Measurements from ENCODE around the gene UBE2O. TPM values are rescaled to one million over a fixed set of nuclear protein-coding genes. Genes with fewer than 3 reads are reported as not detected.
"Not testable (repeated sequence)": the region's sequence is repeated elsewhere in the genome, so short reads cannot be mapped to it uniquely, and the experiment has no call there.

Gene UBE2O
- total and polyA plus RNA-seq, 7 donors, result 6.2 to 26.3 (median 12.9) TPM

DNA sequence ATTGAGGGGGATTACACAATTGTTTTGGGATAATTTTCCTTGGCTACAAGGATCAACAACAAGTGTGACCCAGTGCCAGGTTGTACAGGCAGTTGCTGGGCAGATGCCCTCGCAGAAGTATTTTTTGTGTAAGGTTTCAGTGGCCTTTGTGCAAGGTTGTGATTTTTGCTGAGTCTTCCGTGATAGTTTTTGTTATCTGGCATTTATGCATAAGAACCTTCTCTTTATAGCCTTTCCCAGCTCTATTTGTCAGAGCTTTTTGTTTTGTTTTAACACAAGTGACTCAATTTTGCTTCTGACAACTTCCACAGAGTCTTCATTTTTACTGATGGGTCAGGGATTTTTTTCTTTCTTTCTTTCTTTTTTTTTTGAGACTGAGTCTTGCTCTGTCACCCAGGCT, 92.5 kb downstream of the UBE2O start:
- intact Hi-C loops (cut with DNase I), result no loop called here
- Histone ChIP-seq H3K27me3 (no peaks in the 10 kb centered on the region), H3K27ac (peak overlapping the region in 2 of 4 donors; percentile 59 to 61), H3K9me3 (no peaks in the 10 kb centered on the region), H3K36me3 (no peaks in the 10 kb centered on the region), H3K4me1 (peaks cover 0 to 12% (median 7%) of the 10 kb centered on the region in 4 donors), H3K4me3 (no peak overlapping the region)
- TF ChIP-seq, protein P1, sequence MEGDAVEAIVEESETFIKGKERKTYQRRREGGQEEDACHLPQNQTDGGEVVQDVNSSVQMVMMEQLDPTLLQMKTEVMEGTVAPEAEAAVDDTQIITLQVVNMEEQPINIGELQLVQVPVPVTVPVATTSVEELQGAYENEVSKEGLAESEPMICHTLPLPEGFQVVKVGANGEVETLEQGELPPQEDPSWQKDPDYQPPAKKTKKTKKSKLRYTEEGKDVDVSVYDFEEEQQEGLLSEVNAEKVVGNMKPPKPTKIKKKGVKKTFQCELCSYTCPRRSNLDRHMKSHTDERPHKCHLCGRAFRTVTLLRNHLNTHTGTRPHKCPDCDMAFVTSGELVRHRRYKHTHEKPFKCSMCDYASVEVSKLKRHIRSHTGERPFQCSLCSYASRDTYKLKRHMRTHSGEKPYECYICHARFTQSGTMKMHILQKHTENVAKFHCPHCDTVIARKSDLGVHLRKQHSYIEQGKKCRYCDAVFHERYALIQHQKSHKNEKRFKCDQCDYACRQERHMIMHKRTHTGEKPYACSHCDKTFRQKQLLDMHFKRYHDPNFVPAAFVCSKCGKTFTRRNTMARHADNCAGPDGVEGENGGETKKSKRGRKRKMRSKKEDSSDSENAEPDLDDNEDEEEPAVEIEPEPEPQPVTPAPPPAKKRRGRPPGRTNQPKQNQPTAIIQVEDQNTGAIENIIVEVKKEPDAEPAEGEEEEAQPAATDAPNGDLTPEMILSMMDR (IDR thresholded peaks at IDR 0.05), result no peak
- no peak for TF ChIP-seq EP300 (IDR thresholded peaks at IDR 0.05)
- no peak for TF ChIP-seq POLR2A (IDR thresholded peaks at IDR 0.05)
- no peak for TF ChIP-seq POLR2AphosphoS5 (IDR thresholded peaks at IDR 0.05)
- 81% methylated on average over 2 of the region's 2 CpGs for WGBS, 2 donors
- DNase-seq, result no peak

DNA sequence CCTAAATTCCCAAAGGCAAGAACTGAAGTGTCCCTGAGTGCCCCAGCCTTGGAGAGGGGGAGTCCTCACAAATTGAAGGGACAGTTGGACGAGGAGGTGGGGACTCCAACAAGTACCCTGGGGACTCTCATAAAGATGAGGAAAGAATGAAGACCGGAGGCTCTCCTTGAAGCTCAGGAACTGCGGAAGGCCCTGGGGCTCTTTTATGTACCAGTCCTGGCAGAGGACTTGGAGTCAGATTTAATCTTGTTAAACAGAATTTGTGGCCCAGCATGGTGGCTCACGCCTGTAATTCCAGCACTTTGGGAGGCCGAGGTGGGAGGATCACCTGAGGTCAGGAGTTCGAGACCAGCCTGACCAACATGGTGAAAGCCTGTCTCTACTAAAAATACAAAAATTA, 93.2 kb downstream of the UBE2O start:
- not testable (repeated sequence) for H3K27ac ChIP-seq, H3K27me3 ChIP-seq

DNA sequence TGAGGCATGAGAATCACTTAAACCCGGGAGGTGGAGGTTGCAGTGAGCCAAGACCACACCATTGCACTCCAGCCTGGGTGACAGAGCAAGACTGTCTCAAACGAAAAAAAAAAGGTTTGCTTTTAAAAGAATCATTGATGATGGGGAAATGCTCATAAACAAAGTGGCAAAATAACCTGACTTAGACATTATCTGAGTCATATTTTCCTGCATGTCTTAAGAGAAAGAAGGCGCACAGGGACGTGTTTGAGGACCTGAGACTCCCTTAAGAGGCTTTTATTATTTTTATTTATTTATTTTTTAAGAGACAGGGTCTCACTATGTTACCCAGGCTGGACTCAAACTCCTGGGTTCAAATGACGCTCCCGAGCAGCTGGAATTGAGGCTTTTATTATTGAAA, 93.6 kb downstream of the UBE2O start:
- no peak for DNase-seq
- H3K36me3 ChIP-seq, result no peaks in the 10 kb centered on the region
- H3K4me3 ChIP-seq, result no peak overlapping the region
- H3K27me3 ChIP-seq, result no peaks in the 10 kb centered on the region
- 85 to 90% methylated on average over 6 of the region's 6 CpGs for WGBS, 2 donors
- intact Hi-C loops (cut with DNase I), result no loop called here
- TF ChIP-seq POLR2A (IDR thresholded peaks at IDR 0.05), result no peak
- TF ChIP-seq EP300 (IDR thresholded peaks at IDR 0.05), result no peak
- TF ChIP-seq, protein P1 (IDR thresholded peaks at IDR 0.05), result no peak
- no peak for TF ChIP-seq POLR2AphosphoS5 (IDR thresholded peaks at IDR 0.05)
- peaks cover 0 to 16% (median 12%) of the 10 kb centered on the region in 4 donors for H3K4me1 ChIP-seq
- H3K9me3 ChIP-seq, result no peaks in the 10 kb centered on the region
- H3K27ac ChIP-seq, result no peak overlapping the region

More for the DNA sequence above, 93.2 kb downstream of the UBE2O start:
- H3K4me3 ChIP-seq; H3K9me3 ChIP-seq; H3K36me3 ChIP-seq; DNase-seq; intact Hi-C loops (cut with DNase I): not testable (repeated sequence)
- H3K4me1 ChIP-seq, result peaks cover 0 to 12% (median 8%) of the 10 kb centered on the region in 4 donors
- 92% methylated on average over 6 of the region's 6 CpGs for WGBS, 2 donors

DNA sequence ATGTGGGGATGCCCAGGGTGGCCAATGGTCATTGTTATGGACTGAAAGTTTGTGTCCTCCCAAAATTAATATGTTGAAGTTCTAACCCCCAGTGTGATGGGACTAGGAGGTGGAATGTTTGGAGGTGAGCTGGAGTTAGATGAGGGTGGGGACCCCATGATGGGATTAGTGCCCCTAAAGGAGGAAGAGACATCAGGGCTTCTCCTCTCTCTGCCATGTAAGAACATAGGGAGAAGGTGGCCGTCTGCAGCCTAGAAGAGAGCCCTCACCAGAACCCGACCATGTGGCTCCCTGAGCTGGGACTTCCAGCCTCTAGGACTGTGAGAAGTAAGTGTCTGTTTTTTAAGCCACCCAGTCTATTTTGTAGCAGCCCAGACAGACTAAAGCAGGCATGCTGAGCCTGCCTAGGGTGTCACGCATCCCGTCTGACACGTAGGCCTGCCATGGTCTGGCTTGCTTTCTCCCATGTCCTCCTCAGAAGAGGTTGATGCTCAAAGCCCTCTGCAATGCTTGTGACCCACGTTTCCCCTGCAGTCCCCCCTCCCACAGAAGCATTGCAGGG, 95.3 kb downstream of the UBE2O start:
- Histone ChIP-seq H3K27ac (no peak overlapping the region), H3K4me1 (peaks cover 3 to 20% (median 16%) of the 10 kb centered on the region in 4 donors), H3K36me3 (no peaks in the 10 kb centered on the region), H3K27me3 (no peaks in the 10 kb centered on the region), H3K9me3 (no peaks in the 10 kb centered on the region), H3K4me3 (no peak overlapping the region)
- 86 to 93% methylated on average over 6 of the region's 6 CpGs for WGBS, 2 donors
- TF ChIP-seq POLR2AphosphoS5 (IDR thresholded peaks at IDR 0.05), result no peak
- no peak for TF ChIP-seq POLR2A (IDR thresholded peaks at IDR 0.05)
- no peak for TF ChIP-seq EP300 (IDR thresholded peaks at IDR 0.05)
- TF ChIP-seq, protein P1 (IDR thresholded peaks at IDR 0.05), result no peak
- no peak for DNase-seq
- intact Hi-C loops (cut with DNase I), result no loop called here

DNA sequence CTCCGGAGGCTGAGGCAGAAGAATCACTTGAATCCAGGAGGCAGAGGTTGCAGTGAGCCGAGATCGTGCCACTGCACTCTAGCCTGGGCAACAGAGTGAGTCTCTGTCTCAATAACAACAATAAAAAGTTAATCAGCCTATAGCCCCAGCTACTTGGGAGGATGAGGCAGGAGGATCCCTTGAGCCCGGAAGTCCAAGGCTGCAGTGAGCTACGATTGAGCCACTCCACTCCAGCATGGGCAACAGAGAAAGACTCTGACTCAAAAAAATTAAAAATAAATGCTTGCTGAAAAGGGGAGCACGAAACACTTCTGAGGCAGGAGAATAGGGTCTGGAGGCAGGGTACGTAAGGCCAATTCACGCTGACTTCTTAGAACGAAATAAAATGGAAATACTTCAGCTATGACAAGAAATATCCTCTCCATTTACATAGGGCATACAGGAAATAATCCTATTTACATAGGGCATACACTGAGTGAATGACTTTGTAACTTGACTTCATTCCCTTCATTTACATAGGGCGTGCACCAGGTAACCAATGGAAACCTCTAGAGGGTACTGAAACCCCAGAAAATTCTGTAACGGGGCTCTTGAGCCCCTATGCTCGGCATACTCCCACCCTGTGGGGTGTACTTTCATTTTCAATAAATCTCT, 96.0 kb downstream of the UBE2O start:
- 17 to 64% methylated on average over 12 of the region's 12 CpGs for WGBS, 2 donors
- TF ChIP-seq POLR2AphosphoS5 (IDR thresholded peaks at IDR 0.05), result no peak
- no peak for TF ChIP-seq EP300 (IDR thresholded peaks at IDR 0.05)
- TF ChIP-seq, protein P1 (IDR thresholded peaks at IDR 0.05), result no peak
- no peak for TF ChIP-seq POLR2A (IDR thresholded peaks at IDR 0.05)
- Histone ChIP-seq H3K4me1 (peaks cover 3 to 20% (median 17%) of the 10 kb centered on the region in 4 donors), H3K36me3 (no peaks in the 10 kb centered on the region), H3K27ac (no peak overlapping the region), H3K4me3 (no peak overlapping the region), H3K9me3 (no peaks in the 10 kb centered on the region), H3K27me3 (no peaks in the 10 kb centered on the region)
- DNase-seq, result no peak
- intact Hi-C loops (cut with DNase I), result no loop called here
